ENCODE measurements around the gene CELA2B.

CELA2B gene

GRCh38 chr1:15444468-15445389 lies 31.2 kb upstream of the CELA2B start:
- 92% methylated on average over 16 of the region's 17 CpGs for WGBS (ENCODE audit: insufficient coverage)
- Histone ChIP-seq H3K9me3 (ENCODE audit: control extremely low read depth in 1 of 5, control insufficient read depth in 4 of 5, insufficient read depth in 2 of 5, low read depth in 1 of 5, low read length in 4 of 5) (no peaks in the 10 kb centered on the region), H3K27ac (ENCODE audit: insufficient read depth in 1 of 2, low read depth in 1 of 2, low read length in 2 of 2, poor library complexity in 1 of 2, severe bottlenecking in 2 of 2) (no peak overlapping the region), H3K4me3 (ENCODE audit: control insufficient read depth in 1 of 7, extremely low read depth in 1 of 7, insufficient read depth in 4 of 7, low read depth in 2 of 7, low read length in 6 of 7) (no peak overlapping the region), H3K36me3 (ENCODE audit: control insufficient read depth in 4 of 4, insufficient read depth in 4 of 4, low read length in 3 of 4) (no peaks in the 10 kb centered on the region), H3K27me3 (replicated peaks in 2 of 5; ENCODE audit: control insufficient read depth in 4 of 5, insufficient read depth in 5 of 5, low read length in 4 of 5) (peaks cover 0 to 7% (median 0%) of the 10 kb centered on the region in 5 experiments), H3K4me1 (ENCODE audit: control extremely low read depth in 1 of 4, control insufficient read depth in 4 of 4, insufficient read depth in 4 of 4, low read length in 3 of 4) (peaks cover 0 to 11% (median 3%) of the 10 kb centered on the region in 4 experiments)
- CTCF ChIA-PET = interaction anchor here (1.0 to 3.4 kb wide), 4 partner anchors 8 to 121 kb away, joined by 3 to 14 read pairs (median 4); no protein-coding TSS in a partner anchor
- no peak for DNase-seq
- POLR2A ChIA-PET = interaction anchor here (0.6 kb wide), 1 partner anchor 669 kb away, joined by 3 read pairs; no protein-coding TSS in a partner anchor

- Histone ChIP-seq H3K4me3 (ENCODE audit: control insufficient read depth in 1 of 7, extremely low read depth in 1 of 7, insufficient read depth in 4 of 7, low read depth in 2 of 7, low read length in 6 of 7) (no peak overlapping the region), H3K27ac (ENCODE audit: insufficient read depth in 1 of 2, low read depth in 1 of 2, low read length in 2 of 2, poor library complexity in 1 of 2, severe bottlenecking in 2 of 2) (no peak overlapping the region), H3K27me3 (replicated peaks in 2 of 5; ENCODE audit: control insufficient read depth in 4 of 5, insufficient read depth in 5 of 5, low read length in 4 of 5) (peaks cover 0 to 7% (median 0%) of the 10 kb centered on the region in 5 experiments), H3K9me3 (ENCODE audit: control extremely low read depth in 1 of 5, control insufficient read depth in 4 of 5, insufficient read depth in 2 of 5, low read depth in 1 of 5, low read length in 4 of 5) (no peaks in the 10 kb centered on the region), H3K4me1 (ENCODE audit: control extremely low read depth in 1 of 4, control insufficient read depth in 4 of 4, insufficient read depth in 4 of 4, low read length in 3 of 4) (peaks cover 0 to 11% (median 3%) of the 10 kb centered on the region in 4 experiments), H3K36me3 (ENCODE audit: control insufficient read depth in 4 of 4, insufficient read depth in 4 of 4, low read length in 3 of 4) (no peaks in the 10 kb centered on the region)
- POLR2A ChIA-PET = interaction anchor here (0.6 kb wide), 1 partner anchor 668 kb away, joined by 3 read pairs; no protein-coding TSS in a partner anchor
- 48% methylated on average over 5 of the region's 14 CpGs for WGBS (ENCODE audit: insufficient coverage)
- CTCF ChIA-PET = interaction anchor here (1.0 to 1.6 kb wide), 2 partner anchors 9 to 14 kb away, joined by 3 to 6 read pairs; no protein-coding TSS in a partner anchor
- peak; percentile 10 to 75 (median 72) for DNase-seq
These were observed 30.3 kb upstream of the CELA2B start for GRCh38 chr1:15445390-15446122.

GRCh38 chr1:15446212-15446611 lies 29.7 kb upstream of the CELA2B start:
- Histone ChIP-seq H3K36me3 (ENCODE audit: control insufficient read depth in 4 of 4, insufficient read depth in 4 of 4, low read length in 3 of 4) (no peaks in the 10 kb centered on the region), H3K9me3 (ENCODE audit: control extremely low read depth in 1 of 5, control insufficient read depth in 4 of 5, insufficient read depth in 2 of 5, low read depth in 1 of 5, low read length in 4 of 5) (peaks cover 0 to 2% (median under 1%) of the 10 kb centered on the region in 5 experiments), H3K4me3 (ENCODE audit: control insufficient read depth in 1 of 7, extremely low read depth in 1 of 7, insufficient read depth in 4 of 7, low read depth in 2 of 7, low read length in 6 of 7) (no peak overlapping the region), H3K4me1 (ENCODE audit: control extremely low read depth in 1 of 4, control insufficient read depth in 4 of 4, insufficient read depth in 4 of 4, low read length in 3 of 4) (peaks cover 0 to 11% (median 3%) of the 10 kb centered on the region in 4 experiments), H3K27ac (ENCODE audit: insufficient read depth in 1 of 2, low read depth in 1 of 2, low read length in 2 of 2, poor library complexity in 1 of 2, severe bottlenecking in 2 of 2) (no peak overlapping the region), H3K27me3 (replicated peaks in 2 of 5; ENCODE audit: control insufficient read depth in 4 of 5, insufficient read depth in 5 of 5, low read length in 4 of 5) (peaks cover 0 to 7% (median 0%) of the 10 kb centered on the region in 5 experiments)
- 100% methylated on average over 2 of the region's 4 CpGs for WGBS (ENCODE audit: insufficient coverage)
- no peak for DNase-seq
- ChIA-PET POLR2A (no interaction called here), CTCF (interaction anchor here (1.0 kb wide), 1 partner anchor 14 kb away, joined by 3 read pairs; no protein-coding TSS in a partner anchor)

DNA sequence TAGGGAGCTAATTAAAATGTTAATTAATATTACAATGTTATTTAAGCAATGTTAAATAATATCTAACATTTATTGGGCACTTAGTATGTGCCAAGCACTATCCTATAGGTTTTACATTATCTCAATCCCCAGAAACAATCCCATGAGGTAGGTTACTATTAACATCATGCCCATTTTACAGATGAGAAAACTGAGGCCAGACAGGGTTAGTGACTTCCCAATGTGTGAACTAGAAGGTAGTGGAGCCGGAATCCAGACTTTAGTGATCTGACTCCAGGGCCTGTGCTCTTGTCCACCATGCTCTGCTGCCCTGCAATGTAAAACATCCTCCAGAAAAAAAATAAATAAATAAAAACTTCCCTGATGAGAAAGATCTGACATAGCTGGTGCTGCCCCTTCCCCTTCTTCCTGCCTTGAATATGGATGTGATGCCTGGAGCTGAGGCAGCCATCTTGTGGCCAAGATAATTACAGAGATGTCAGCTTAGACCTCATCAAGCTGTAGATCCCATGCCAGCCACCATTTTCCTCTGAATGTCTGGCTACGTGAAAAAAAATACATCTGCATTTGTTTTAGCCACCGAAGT lies 26.9 kb upstream of the CELA2B start:
- Histone ChIP-seq H3K36me3 (ENCODE audit: control insufficient read depth in 4 of 4, insufficient read depth in 4 of 4, low read length in 3 of 4) (no peaks in the 10 kb centered on the region), H3K27ac (ENCODE audit: insufficient read depth in 1 of 2, low read depth in 1 of 2, low read length in 2 of 2, poor library complexity in 1 of 2, severe bottlenecking in 2 of 2) (no peak overlapping the region), H3K27me3 (replicated peaks in 2 of 5; ENCODE audit: control insufficient read depth in 4 of 5, insufficient read depth in 5 of 5, low read length in 4 of 5) (peaks cover 0 to 4% (median 0%) of the 10 kb centered on the region in 5 experiments), H3K4me1 (ENCODE audit: control extremely low read depth in 1 of 4, control insufficient read depth in 4 of 4, insufficient read depth in 4 of 4, low read length in 3 of 4) (peaks cover 0 to 11% (median 3%) of the 10 kb centered on the region in 4 experiments), H3K4me3 (ENCODE audit: control insufficient read depth in 1 of 7, extremely low read depth in 1 of 7, insufficient read depth in 4 of 7, low read depth in 2 of 7, low read length in 6 of 7) (no peak overlapping the region), H3K9me3 (ENCODE audit: control extremely low read depth in 1 of 5, control insufficient read depth in 4 of 5, insufficient read depth in 2 of 5, low read depth in 1 of 5, low read length in 4 of 5) (peaks cover 0 to 2% (median 2%) of the 10 kb centered on the region in 5 experiments)
- POLR2A ChIA-PET = no interaction called here
- no peak for DNase-seq
- CTCF ChIA-PET = no interaction called here
- WGBS (ENCODE audit: insufficient coverage) = 100% methylated on average over 2 of the region's 3 CpGs

DNA sequence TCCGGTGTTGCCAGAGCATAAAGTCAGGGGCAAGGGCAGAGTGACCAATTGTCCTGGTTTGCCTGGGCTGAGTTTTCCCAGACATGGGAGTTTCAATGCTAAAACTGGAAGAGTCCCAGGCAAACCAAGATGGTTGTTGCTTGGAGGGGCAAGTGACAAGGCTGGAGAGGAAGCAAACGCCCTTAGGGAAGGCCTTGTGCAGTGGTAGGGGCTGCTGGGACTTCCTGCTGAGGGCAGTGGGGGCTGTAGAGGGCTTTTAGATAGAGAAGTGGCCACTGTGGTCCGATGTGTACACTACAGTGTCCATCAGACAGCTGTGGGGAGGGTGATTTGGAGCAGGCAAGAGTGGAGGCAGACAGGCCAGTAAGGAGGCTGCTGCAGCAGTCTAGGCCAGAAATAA lies 26.3 kb upstream of the CELA2B start:
- 85% methylated on average over 2 of the region's 3 CpGs for WGBS (ENCODE audit: insufficient coverage)
- peaks cover 0 to 11% (median 3%) of the 10 kb centered on the region in 4 experiments for H3K4me1 ChIP-seq (ENCODE audit: control extremely low read depth in 1 of 4, control insufficient read depth in 4 of 4, insufficient read depth in 4 of 4, low read length in 3 of 4)
- no peak for DNase-seq
- H3K27ac ChIP-seq (ENCODE audit: insufficient read depth in 1 of 2, low read depth in 1 of 2, low read length in 2 of 2, poor library complexity in 1 of 2, severe bottlenecking in 2 of 2) = no peak overlapping the region
- peaks cover 0 to 2% (median 2%) of the 10 kb centered on the region in 5 experiments for H3K9me3 ChIP-seq (ENCODE audit: control extremely low read depth in 1 of 5, control insufficient read depth in 4 of 5, insufficient read depth in 2 of 5, low read depth in 1 of 5, low read length in 4 of 5)
- no peak overlapping the region for H3K4me3 ChIP-seq (ENCODE audit: control insufficient read depth in 1 of 7, extremely low read depth in 1 of 7, insufficient read depth in 4 of 7, low read depth in 2 of 7, low read length in 6 of 7)
- H3K36me3 ChIP-seq (ENCODE audit: control insufficient read depth in 4 of 4, insufficient read depth in 4 of 4, low read length in 3 of 4) = no peaks in the 10 kb centered on the region
- ChIA-PET CTCF (no interaction called here), POLR2A (interaction anchor here (0.6 kb wide), 1 partner anchor 21 kb away, joined by 3 read pairs; no protein-coding TSS in a partner anchor)
- H3K27me3 ChIP-seq (replicated peaks in 2 of 5; ENCODE audit: control insufficient read depth in 4 of 5, insufficient read depth in 5 of 5, low read length in 4 of 5) = peaks cover 0 to 4% (median 0%) of the 10 kb centered on the region in 5 experiments

GRCh38 chr1:15451014-15451722 lies 24.7 kb upstream of the CELA2B start:
- no peak for DNase-seq
- no peaks in the 10 kb centered on the region for H3K36me3 ChIP-seq (ENCODE audit: control insufficient read depth in 4 of 4, insufficient read depth in 4 of 4, low read length in 3 of 4)
- ChIA-PET CTCF (interaction anchor here (0.6 to 1.6 kb wide), 2 partner anchors 10 to 54 kb away, joined by 3 to 5 read pairs; no protein-coding TSS in a partner anchor), POLR2A (no interaction called here)
- no peak overlapping the region for H3K27ac ChIP-seq (ENCODE audit: insufficient read depth in 1 of 2, low read depth in 1 of 2, low read length in 2 of 2, poor library complexity in 1 of 2, severe bottlenecking in 2 of 2)
- no peaks in the 10 kb centered on the region for H3K4me1 ChIP-seq (ENCODE audit: control extremely low read depth in 1 of 4, control insufficient read depth in 4 of 4, insufficient read depth in 4 of 4, low read length in 3 of 4)
- H3K9me3 ChIP-seq (ENCODE audit: control extremely low read depth in 1 of 5, control insufficient read depth in 4 of 5, insufficient read depth in 2 of 5, low read depth in 1 of 5, low read length in 4 of 5) = peaks cover 0 to 2% (median 2%) of the 10 kb centered on the region in 5 experiments
- no peak overlapping the region for H3K4me3 ChIP-seq (ENCODE audit: control insufficient read depth in 1 of 7, extremely low read depth in 1 of 7, insufficient read depth in 4 of 7, low read depth in 2 of 7, low read length in 6 of 7)
- peaks cover 0 to 4% (median 0%) of the 10 kb centered on the region in 5 experiments for H3K27me3 ChIP-seq (replicated peaks in 2 of 5; ENCODE audit: control insufficient read depth in 4 of 5, insufficient read depth in 5 of 5, low read length in 4 of 5)
- 100% methylated on average over 4 of the region's 6 CpGs for WGBS (ENCODE audit: insufficient coverage)

Data from common myeloid progenitor, CD34-positive (primary cell).